Breast epithelium (tissue), 4 donors: Measurements from ENCODE around the gene RNF223. TPM values are rescaled to one million over a fixed set of nuclear protein-coding genes. Genes with fewer than 3 reads are reported as not detected.

ENCODE experiments used
- DNase-seq, 2 donors: peaks; one replicate each; pipeline ENCODE4 v3.0.0-alpha.2; 2019; ENCODE audit warnings: low spot score in 2 of 2
- H3K27ac ChIP-seq, 2 donors: fragments of 200-600 bp; sonication (generic) in 1 of 2; one replicate each; pipeline ENCODE4 v1.5.1; 2016 to 2019; ENCODE audit warnings: mild to moderate bottlenecking in 1 of 2
- H3K27me3 ChIP-seq, 2 donors: fragments of 200-600 bp; sonication (generic) in 1 of 2; one replicate each; pipeline versions ENCODE4 v1.5.1 to v1.6.0; 2017 to 2019; ENCODE audit warnings: control low read depth in 1 of 2, mild to moderate bottlenecking in 1 of 2
- H3K36me3 ChIP-seq: fragments of 200-600 bp; one replicate; pipeline ENCODE4 v1.5.1; 2019
- H3K4me1 ChIP-seq, 2 donors: fragments of 200-600 bp; sonication (generic); one replicate each; pipeline ENCODE4 v1.5.1; 2016 to 2019; ENCODE audit warnings: control low read depth in 1 of 2
- H3K4me3 ChIP-seq, 3 donors: fragments of 200-600 bp; sonication (generic); 1 replicate in 2 of 3; 2 replicates in 1 of 3; pipeline ENCODE4 v1.5.1; 2016 to 2019; ENCODE audit warnings: mild to moderate bottlenecking in 3 of 3, moderate library complexity in 2 of 3
- H3K9me3 ChIP-seq, 2 donors: fragments of 200-600 bp; sonication (generic) in 1 of 2; one replicate each; pipeline ENCODE4 v1.5.1; 2016 to 2019; ENCODE audit warnings: control low read depth in 1 of 2
- CTCF ChIP-seq, 3 donors: fragments of 450-650 bp; IDR thresholded peaks; one replicate each; pipeline ENCODE4 v1.5.1; 2016 to 2017; ENCODE audit warnings: antibody characterized with exemption in 3 of 3, mild to moderate bottlenecking in 3 of 3, moderate library complexity in 3 of 3
- POLR2A ChIP-seq: fragments of 450-650 bp; IDR thresholded peaks from one replicate; pipeline ENCODE4 v1.6.1; 2016; ENCODE audit warnings: antibody characterized with exemption, mild to moderate bottlenecking, moderate library complexity
- POLR2AphosphoS5 ChIP-seq, 3 donors: sonication (generic); formaldehyde crosslinking; IDR thresholded peaks; one replicate each; pipeline ENCODE4 v1.6.1; 2017; ENCODE audit warnings: antibody characterized with exemption in 3 of 3
- intact Hi-C: fragments of 100-400 bp; cut with DNase I; formaldehyde crosslinking; loops from one replicate; pipeline ENCODE4 v1.15.1; 2023; ENCODE audit warnings: low total_unique reads
- total RNA-seq, 3 donors: library from RNA; depleted of rRNA; stranded (reverse); fragments of >200 nt; gene quantifications; one replicate each; pipeline ENCODE4 v1.1.0, GENCODE V29; 2016

RNF223 gene
- total RNA-seq, 3 donors from 2014 or later: 0.33 to 2.8 TPM; not detected in 1

GRCh38 chr1:1042835-1043234 is 31.3 kb downstream of the RNF223 start:
- H3K27ac ChIP-seq: no peak overlapping the region
- intact Hi-C loops: no loop called here
- no peak overlapping the region for H3K4me3 ChIP-seq
- no peaks in the 10 kb centered on the region for H3K36me3 ChIP-seq
- no peak for DNase-seq
- H3K4me1 ChIP-seq: peaks cover 7 to 8% of the 10 kb centered on the region in 2 donors
- no peaks in the 10 kb centered on the region for H3K9me3 ChIP-seq
- H3K27me3 ChIP-seq: no peaks in the 10 kb centered on the region
- TF ChIP-seq POLR2AphosphoS5 (IDR thresholded peaks at IDR 0.05) (no peak), CTCF (IDR thresholded peaks at IDR 0.05) (no peak), POLR2A (no peak)

- no peak overlapping the region for H3K4me3 ChIP-seq
- intact Hi-C loops: no loop called here
- H3K4me1 ChIP-seq: peaks cover 7 to 8% of the 10 kb centered on the region in 2 donors
- no peaks in the 10 kb centered on the region for H3K9me3 ChIP-seq
- no peaks in the 10 kb centered on the region for H3K27me3 ChIP-seq
- H3K27ac ChIP-seq: no peak overlapping the region
- TF ChIP-seq CTCF (IDR thresholded peaks at IDR 0.05) (no peak), POLR2AphosphoS5 (IDR thresholded peaks at IDR 0.05) (no peak), POLR2A (no peak)
- no peaks in the 10 kb centered on the region for H3K36me3 ChIP-seq
- DNase-seq: no peak
Measured at GRCh38 chr1:1041873-1042272, 32.2 kb downstream of the RNF223 start.

- DNase-seq: no peak
- no peaks in the 10 kb centered on the region for H3K27me3 ChIP-seq
- H3K9me3 ChIP-seq: no peaks in the 10 kb centered on the region
- intact Hi-C loops: no loop called here
- no peak overlapping the region for H3K27ac ChIP-seq
- peaks cover 7 to 8% of the 10 kb centered on the region in 2 donors for H3K4me1 ChIP-seq
- H3K4me3 ChIP-seq: peak overlapping the region in 1 of 3 donors; percentile 66
- no peak for TF ChIP-seq POLR2A
- TF ChIP-seq POLR2AphosphoS5 (IDR thresholded peaks at IDR 0.05): no peak
- TF ChIP-seq CTCF (IDR thresholded peaks at IDR 0.05): no peak
- no peaks in the 10 kb centered on the region for H3K36me3 ChIP-seq
Measured at GRCh38 chr1:1041092-1041523, 33.0 kb downstream of the RNF223 start.

GRCh38 chr1:1040004-1040991 is 33.8 kb downstream of the RNF223 start:
- Histone ChIP-seq H3K36me3 (no peaks in the 10 kb centered on the region), H3K27me3 (no peaks in the 10 kb centered on the region), H3K9me3 (no peaks in the 10 kb centered on the region), H3K4me3 (peak overlapping the region; percentile 35 to 66 (median 44)), H3K4me1 (peaks cover 7 to 8% of the 10 kb centered on the region in 2 donors), H3K27ac (no peak overlapping the region)
- TF ChIP-seq POLR2A (no peak), CTCF (IDR thresholded peaks at IDR 0.05) (no peak), POLR2AphosphoS5 (IDR thresholded peaks at IDR 0.05) (no peak)
- DNase-seq: peak; percentile 41 to 74
- intact Hi-C loops: no loop called here
